Smooth muscle cell (in vitro differentiated cells): ENCODE measurements around the gene ST7. TPM values are rescaled to one million over a fixed set of nuclear protein-coding genes. Genes with fewer than 3 reads are reported as not detected.
A peak's percentile ranks its signal among the peaks of the same experiment; 100 is the strongest.

Experiments used
- DNase-seq: peaks from one replicate; lab custom pipeline; 2025; ENCODE audit not compliant: unreplicated experiment; lab: John Stamatoyannopoulos, UW
- H2AFZ ChIP-seq: fragments of 200-600 bp; sonication (generic); 2 replicates; pipeline ENCODE4 v1.6.0; 2016; ENCODE audit warnings: antibody characterized with exemption, low read depth, mild to moderate bottlenecking
- H3F3A ChIP-seq: fragments of 200-600 bp; sonication (generic); 2 replicates; pipeline ENCODE4 v1.6.0; 2017; ENCODE audit warnings: antibody characterized with exemption, low read depth
- H3K27ac ChIP-seq: fragments of 200-600 bp; sonication (generic); 2 replicates; pipeline ENCODE4 v1.5.1; 2016; ENCODE audit warnings: low read depth, mild to moderate bottlenecking
- H3K27me3 ChIP-seq: fragments of 200-600 bp; sonication (generic); 2 replicates; pipeline ENCODE4 v1.6.1; 2016; ENCODE audit warnings: low read depth, mild to moderate bottlenecking
- H3K36me3 ChIP-seq: fragments of 200-600 bp; sonication (generic); 2 replicates; pipeline ENCODE4 v1.5.1; 2016; ENCODE audit warnings: low read depth
- H3K4me1 ChIP-seq: fragments of 200-600 bp; sonication (generic); 2 replicates; pipeline ENCODE4 v1.5.1; 2016; ENCODE audit warnings: low read depth
- H3K4me2 ChIP-seq: fragments of 200-600 bp; sonication (generic); 2 replicates; pipeline ENCODE4 v1.6.0; 2016; ENCODE audit warnings: mild to moderate bottlenecking
- H3K4me3 ChIP-seq: fragments of 200-600 bp; sonication (generic); 2 replicates; pipeline ENCODE4 v1.5.1; 2016; ENCODE audit warnings: mild to moderate bottlenecking
- H3K79me2 ChIP-seq: fragments of 200-600 bp; sonication (generic); 2 replicates; pipeline ENCODE4 v1.6.0; 2016; ENCODE audit warnings: low read depth, mild to moderate bottlenecking
- H3K9ac ChIP-seq: fragments of 200-600 bp; sonication (generic); 2 replicates; pipeline ENCODE4 v1.6.0; 2016; ENCODE audit warnings: low read depth
- H3K9me3 ChIP-seq: fragments of 200-600 bp; sonication (generic); replicated peaks from 2 replicates; pipeline ENCODE4 v1.5.1; 2016; ENCODE audit warnings: low read depth
- H4K20me1 ChIP-seq: fragments of 200-600 bp; sonication (generic); 2 replicates; pipeline ENCODE4 v1.6.0; 2016; ENCODE audit warnings: low read depth
- CTCF ChIP-seq: fragments of 200-600 bp; sonication (generic); IDR thresholded peaks from 2 replicates; pipeline ENCODE4 v1.5.1; 2017; ENCODE audit warnings: borderline replicate concordance, mild to moderate bottlenecking, antibody characterized with exemption; ENCODE audit not compliant: insufficient read depth, poor library complexity, severe bottlenecking
- WGBS: methylation state at CpG from one replicate; pipeline ENCODE4 v1.1.7; 2016; ENCODE audit warnings: low lambda C conversion rate; 5-methylcytosine and 5-hydroxymethylcytosine counted together
- polyA plus RNA-seq: library from polyadenylated mRNA; unstranded; fragments of >200 nt; fragmentation: Nextera tagmentation; extraction: Ambion mirVana; gene quantifications from 2 replicates; pipeline ENCODE4 v1.2.1, GENCODE V29; 2016
- total RNA-seq: library from RNA; depleted of rRNA; stranded (reverse); fragments of >200 nt; gene quantifications from 2 replicates; pipeline ENCODE4 v1.2.3, GENCODE V29; 2014

ST7 gene
- total and polyA plus RNA-seq, 2 experiments from 2014 or later, result 23.2 to 26.1 TPM

GRCh38 chr7:117212969-117213877 lies 259.9 kb downstream of the ST7 start:
- peaks cover 14% of the 10 kb centered on the region for H3K4me1 ChIP-seq
- DNase-seq, result peak; percentile 5
- peak overlapping the region; percentile 30 for H3K4me2 ChIP-seq
- no peaks in the 10 kb centered on the region for H3K9me3 ChIP-seq
- H3K27ac ChIP-seq, result peak overlapping the region; percentile 74
- peaks cover 15% of the 10 kb centered on the region for H3F3A ChIP-seq
- H3K27me3 ChIP-seq, result no peaks in the 10 kb centered on the region
- peaks cover 7% of the 10 kb centered on the region for H3K79me2 ChIP-seq
- no peak overlapping the region for H2AFZ ChIP-seq
- H3K36me3 ChIP-seq, result peaks cover 5% of the 10 kb centered on the region
- no peak overlapping the region for H3K4me3 ChIP-seq
- TF ChIP-seq CTCF, result peak; percentile 95
- H3K9ac ChIP-seq, result peak overlapping the region; percentile 17
- WGBS, result 48% methylated on average over 5 of the region's 5 CpGs
- no peaks in the 10 kb centered on the region for H4K20me1 ChIP-seq

GRCh38 chr7:117216010-117216409 lies 262.7 kb downstream of the ST7 start:
- Histone ChIP-seq H3K4me2 (peak overlapping the region; percentile 71), H4K20me1 (no peaks in the 10 kb centered on the region), H3K4me1 (peaks cover 19% of the 10 kb centered on the region), H3F3A (peaks cover 15% of the 10 kb centered on the region), H2AFZ (no peak overlapping the region), H3K27ac (peak overlapping the region; percentile 86), H3K9ac (peak overlapping the region; percentile 5), H3K9me3 (no peaks in the 10 kb centered on the region), H3K4me3 (no peak overlapping the region), H3K27me3 (no peaks in the 10 kb centered on the region), H3K79me2 (peaks cover 7% of the 10 kb centered on the region), H3K36me3 (no peaks in the 10 kb centered on the region)
- 94% methylated on average over 1 of the region's 1 CpG for WGBS
- DNase-seq, result no peak
- no peak for TF ChIP-seq CTCF

- no peak for DNase-seq
- H3K9ac ChIP-seq, result peak overlapping the region; percentile 22
- H2AFZ ChIP-seq, result no peak overlapping the region
- H3K79me2 ChIP-seq, result peaks cover 7% of the 10 kb centered on the region
- H3K36me3 ChIP-seq, result no peaks in the 10 kb centered on the region
- peaks cover 15% of the 10 kb centered on the region for H3F3A ChIP-seq
- H3K9me3 ChIP-seq, result no peaks in the 10 kb centered on the region
- H3K27me3 ChIP-seq, result no peaks in the 10 kb centered on the region
- H3K4me2 ChIP-seq, result peak overlapping the region; percentile 71
- TF ChIP-seq CTCF, result no peak
- H3K27ac ChIP-seq, result peak overlapping the region; percentile 86
- peaks cover 19% of the 10 kb centered on the region for H3K4me1 ChIP-seq
- no peaks in the 10 kb centered on the region for H4K20me1 ChIP-seq
- no peak overlapping the region for H3K4me3 ChIP-seq
- WGBS, result 53% methylated on average over 5 of the region's 5 CpGs
Observed at GRCh38 chr7:117216436-117217069, 263.3 kb downstream of the ST7 start.
